DND-41 (cell line): ENCODE results near the gene GNG12.

ENCODE experiments used
- ATAC-seq: fragments of 200-7000 bp; cut with Tn5 transposase; 3 replicates; pipeline ENCODE4 v1.9.1; 2021; ENCODE audit warnings: low read depth; ENCODE audit not compliant: insufficient read depth
- DNase-seq: peaks from one replicate; pipeline ENCODE4 v3.0.0-alpha.2; 2020
- H2AFZ ChIP-seq: 2 replicates; pipeline ENCODE4 v1.6.0; 2012; ENCODE audit warnings: low read depth, low read length
- H3K27ac ChIP-seq: 2 replicates; pipeline ENCODE4 v1.5.1; 2012; ENCODE audit warnings: low read length, inconsistent platforms
- H3K27me3 ChIP-seq: fragments of 200-600 bp; sonication (generic); 2 replicates; pipeline ENCODE4 v1.6.0; 2012; ENCODE audit warnings: low read length, mild to moderate bottlenecking, inconsistent platforms; ENCODE audit not compliant: insufficient read depth, poor library complexity
- H3K36me3 ChIP-seq: 2 replicates; pipeline ENCODE4 v1.5.1; 2012; ENCODE audit warnings: low read length, inconsistent platforms; ENCODE audit not compliant: insufficient read depth
- H3K4me1 ChIP-seq: 2 replicates; pipeline ENCODE4 v1.5.1; 2012; ENCODE audit warnings: mild to moderate bottlenecking, low read length; ENCODE audit not compliant: insufficient read depth
- H3K4me2 ChIP-seq: 2 replicates; pipeline ENCODE4 v1.6.0; 2012; ENCODE audit warnings: mild to moderate bottlenecking, moderate library complexity, low read length, inconsistent platforms; ENCODE audit not compliant: insufficient read depth
- H3K4me3 ChIP-seq, 2 experiments: fragments of 200-600 bp in 1 of 2; shearing (Covaris generic) in 1 of 2; 2 replicates each; pipeline ENCODE4 v1.5.1; 2012 to 2016; ENCODE audit warnings: inconsistent platforms in 2 of 2, low read length in 2 of 2, mild to moderate bottlenecking in 2 of 2, low read depth in 1 of 2, moderate library complexity in 1 of 2
- H3K79me2 ChIP-seq: 2 replicates; pipeline ENCODE4 v1.6.0; 2012; ENCODE audit warnings: low read length, inconsistent platforms; ENCODE audit not compliant: insufficient read depth
- H3K9ac ChIP-seq: 2 replicates; pipeline ENCODE4 v1.6.0; 2012; ENCODE audit warnings: low read depth, mild to moderate bottlenecking, inconsistent platforms, low read length, moderate library complexity
- H3K9me3 ChIP-seq: 2 replicates; pipeline ENCODE4 v1.5.1; 2012; ENCODE audit warnings: low read length, moderate library complexity, mild to moderate bottlenecking, inconsistent platforms; ENCODE audit not compliant: insufficient read depth, severe bottlenecking
- H4K20me1 ChIP-seq: 2 replicates; pipeline ENCODE4 v1.6.0; 2012; ENCODE audit warnings: low read length; ENCODE audit not compliant: insufficient read depth
- CTCF ChIP-seq: IDR thresholded peaks from 2 replicates; pipeline ENCODE4 v1.5.1; 2012; ENCODE audit warnings: borderline replicate concordance, low read length, moderate library complexity, mild to moderate bottlenecking; ENCODE audit not compliant: poor library complexity, severe bottlenecking; ENCODE audit errors: extremely low read depth
- EZH2 ChIP-seq: IDR thresholded peaks from 3 replicates; pipeline ENCODE4 v1.6.1; 2012; ENCODE audit warnings: borderline replicate concordance, low read depth, mild to moderate bottlenecking, moderate library complexity, low read length, inconsistent platforms; ENCODE audit not compliant: severe bottlenecking

The GNG12 gene

GRCh38 chr1:67761730-67762129 lies 71.5 kb downstream of the GNG12 start:
- TF ChIP-seq CTCF (no peak), EZH2 (no peak)
- Histone ChIP-seq H3K36me3 (no peaks in the 10 kb centered on the region), H3K79me2 (no peaks in the 10 kb centered on the region), H3K4me3 (no peak overlapping the region), H3K9ac (no peak overlapping the region), H3K4me1 (peaks cover 4% of the 10 kb centered on the region; the same call in 1 of the 2 replicates), H3K9me3 (no peaks in the 10 kb centered on the region), H4K20me1 (no peaks in the 10 kb centered on the region), H3K27me3 (peaks cover 26% of the 10 kb centered on the region), H3K4me2 (no peak overlapping the region), H2AFZ (no peak overlapping the region), H3K27ac (no peak overlapping the region)
- ATAC-seq = no peak
- DNase-seq = no peak

GRCh38 chr1:67761091-67761490 lies 72.2 kb downstream of the GNG12 start:
- Histone ChIP-seq H3K9ac (no peak overlapping the region), H2AFZ (no peak overlapping the region), H3K4me1 (peaks cover 4% of the 10 kb centered on the region; the same call in 1 of the 2 replicates), H3K27me3 (peaks cover 26% of the 10 kb centered on the region), H4K20me1 (no peaks in the 10 kb centered on the region), H3K27ac (no peak overlapping the region), H3K79me2 (no peaks in the 10 kb centered on the region), H3K9me3 (no peaks in the 10 kb centered on the region), H3K4me3 (no peak overlapping the region), H3K4me2 (no peak overlapping the region), H3K36me3 (no peaks in the 10 kb centered on the region)
- no peak for TF ChIP-seq EZH2
- TF ChIP-seq CTCF = no peak
- ATAC-seq (no peak), DNase-seq (no peak)

- H3K36me3 ChIP-seq = no peaks in the 10 kb centered on the region
- no peak for TF ChIP-seq EZH2
- peak; percentile 83 for TF ChIP-seq CTCF
- H3K4me2 ChIP-seq = no peak overlapping the region
- H3K79me2 ChIP-seq = no peaks in the 10 kb centered on the region
- peaks cover 4% of the 10 kb centered on the region; the same call in 1 of the 2 replicates for H3K4me1 ChIP-seq
- H3K4me3 ChIP-seq = no peak overlapping the region
- DNase-seq = peak; percentile 59
- peaks cover 26% of the 10 kb centered on the region for H3K27me3 ChIP-seq
- H3K27ac ChIP-seq = peak overlapping the region; percentile 32; the same call in 1 of the 2 replicates
- ATAC-seq = peak; percentile 86
- H3K9ac ChIP-seq = no peak overlapping the region
- peak overlapping the region; percentile 70 for H2AFZ ChIP-seq
- H4K20me1 ChIP-seq = no peaks in the 10 kb centered on the region
- no peaks in the 10 kb centered on the region for H3K9me3 ChIP-seq
These were observed 73.0 kb downstream of the GNG12 start for GRCh38 chr1:67760030-67760821.
